HFFc6 (cell line): ENCODE measurements around the gene KDM4E. TPM values are rescaled to one million over a fixed set of nuclear protein-coding genes. Genes with fewer than 3 reads are reported as not detected.

Experiments
- DNase-seq: peaks from one replicate; pipeline ENCODE4 v3.0.0-alpha.2; 2018
- H3K27ac Mint-ChIP-seq: 2 replicates; pipeline ENCODE4 v1.8.0; 2020; ENCODE audit warnings: mild to moderate bottlenecking, mixed read lengths
- H3K27me3 Mint-ChIP-seq: 2 replicates; pipeline ENCODE4 v1.8.0; 2021; ENCODE audit warnings: mild to moderate bottlenecking, moderate library complexity, mixed read lengths; ENCODE audit not compliant: insufficient read depth
- H3K36me3 Mint-ChIP-seq: 2 replicates; pipeline ENCODE4 v1.8.0; 2021; ENCODE audit warnings: low read depth, mixed read lengths
- H3K4me1 Mint-ChIP-seq: 2 replicates; pipeline ENCODE4 v1.8.0; 2020; ENCODE audit warnings: low read depth, mixed read lengths
- H3K4me3 Mint-ChIP-seq: 2 replicates; pipeline ENCODE4 v1.8.0; 2020; ENCODE audit warnings: mild to moderate bottlenecking, moderate library complexity, mixed read lengths
- H3K9me3 Mint-ChIP-seq: 2 replicates; pipeline ENCODE4 v1.8.0; 2020; ENCODE audit warnings: mild to moderate bottlenecking, mixed read lengths
- total RNA-seq, 6 experiments: library from RNA; stranded (reverse); fragmentation: NEBNext Ultra II Directional; extraction: Animal tissue kit (Norgen Biotek cat#: 25700); gene quantifications; 2 replicates in 1 of 6; 3 replicates in 5 of 6; pipeline ENCODE4 v1.2.3, GENCODE V29; 2021
- TF ChIP-seq, protein P1 (sequence below): fragments of 200-600 bp; sonication (generic); IDR thresholded peaks from 2 replicates; pipeline ENCODE4 v1.5.0; 2021; ENCODE audit warnings: antibody characterized with exemption, mild to moderate bottlenecking

The KDM4E gene
- total RNA-seq, 6 experiments from 2014 or later: not detected

DNA sequence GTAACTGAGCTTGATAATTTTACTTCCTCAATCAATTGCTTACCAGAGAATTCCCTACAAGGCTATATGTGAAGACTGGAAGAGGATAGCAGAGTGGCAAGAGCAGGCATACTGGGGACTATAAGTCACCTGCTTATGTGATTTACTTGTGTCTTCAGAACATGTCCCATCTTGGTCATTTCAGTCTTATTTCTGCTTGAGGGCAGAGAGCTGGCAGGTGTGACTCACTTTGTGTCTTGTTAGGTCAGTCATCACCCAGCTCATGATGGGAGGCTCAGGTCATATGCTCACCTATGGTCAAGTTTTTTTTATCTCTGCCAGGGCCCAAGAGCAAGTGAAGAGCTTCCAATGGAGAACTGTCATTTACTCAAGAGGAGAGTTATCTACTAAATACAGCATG is 47.9 kb downstream of the KDM4E start:
- Mint-ChIP-seq H3K4me3 (no peak overlapping the region), H3K36me3 (peaks cover 9% of the 10 kb centered on the region; the same call in 1 of the 2 replicates), H3K27me3 (peaks cover 2% of the 10 kb centered on the region), H3K9me3 (no peaks in the 10 kb centered on the region), H3K27ac (no peak overlapping the region), H3K4me1 (peaks cover 28% of the 10 kb centered on the region)
- TF ChIP-seq, protein P1, sequence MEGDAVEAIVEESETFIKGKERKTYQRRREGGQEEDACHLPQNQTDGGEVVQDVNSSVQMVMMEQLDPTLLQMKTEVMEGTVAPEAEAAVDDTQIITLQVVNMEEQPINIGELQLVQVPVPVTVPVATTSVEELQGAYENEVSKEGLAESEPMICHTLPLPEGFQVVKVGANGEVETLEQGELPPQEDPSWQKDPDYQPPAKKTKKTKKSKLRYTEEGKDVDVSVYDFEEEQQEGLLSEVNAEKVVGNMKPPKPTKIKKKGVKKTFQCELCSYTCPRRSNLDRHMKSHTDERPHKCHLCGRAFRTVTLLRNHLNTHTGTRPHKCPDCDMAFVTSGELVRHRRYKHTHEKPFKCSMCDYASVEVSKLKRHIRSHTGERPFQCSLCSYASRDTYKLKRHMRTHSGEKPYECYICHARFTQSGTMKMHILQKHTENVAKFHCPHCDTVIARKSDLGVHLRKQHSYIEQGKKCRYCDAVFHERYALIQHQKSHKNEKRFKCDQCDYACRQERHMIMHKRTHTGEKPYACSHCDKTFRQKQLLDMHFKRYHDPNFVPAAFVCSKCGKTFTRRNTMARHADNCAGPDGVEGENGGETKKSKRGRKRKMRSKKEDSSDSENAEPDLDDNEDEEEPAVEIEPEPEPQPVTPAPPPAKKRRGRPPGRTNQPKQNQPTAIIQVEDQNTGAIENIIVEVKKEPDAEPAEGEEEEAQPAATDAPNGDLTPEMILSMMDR: no peak
- no peak for DNase-seq

DNA sequence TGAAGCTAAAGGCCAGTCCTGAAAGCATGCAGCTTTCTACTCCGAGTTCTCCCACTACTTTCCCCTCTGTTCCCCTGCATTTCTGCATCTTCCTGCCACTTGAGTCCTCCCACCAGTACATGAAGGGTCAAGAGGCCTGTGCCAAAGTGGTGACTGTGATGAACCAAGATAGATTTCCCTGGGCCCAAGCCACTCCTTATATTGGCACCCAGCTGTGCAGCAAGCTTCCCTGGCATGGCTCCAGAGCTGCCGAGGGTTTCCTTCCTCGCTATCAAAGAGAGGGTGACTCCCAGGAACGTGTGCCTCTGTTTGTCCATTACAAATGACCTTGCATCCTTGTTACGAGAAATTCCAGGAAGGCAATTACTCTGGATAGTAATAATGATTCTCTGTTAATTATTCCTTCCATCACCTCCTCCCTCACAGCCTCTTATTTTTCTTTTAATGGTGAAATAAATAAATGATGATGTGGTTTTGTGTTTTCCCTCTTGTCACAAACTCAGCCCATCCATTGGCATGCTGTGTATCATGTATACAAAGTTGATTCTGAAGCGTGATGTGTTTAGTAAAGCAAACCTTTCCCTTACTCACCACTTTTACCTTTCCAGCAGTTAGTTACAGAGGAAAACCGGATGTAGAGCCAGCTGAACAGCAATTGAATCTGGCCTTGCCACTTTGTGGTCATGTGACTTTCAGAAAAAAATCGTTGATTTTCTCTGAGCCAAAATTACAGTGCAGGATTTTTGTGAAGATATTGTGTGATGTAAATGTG is 49.9 kb downstream of the KDM4E start:
- Mint-ChIP-seq H3K27ac (no peak overlapping the region), H3K27me3 (peaks cover 2% of the 10 kb centered on the region), H3K36me3 (0 out of 2 replicates have a peak, but pooled peaks cover 4% of the 10 kb centered on the region), H3K4me1 (peaks cover 13% of the 10 kb centered on the region), H3K4me3 (no peak overlapping the region), H3K9me3 (no peaks in the 10 kb centered on the region)
- TF ChIP-seq, protein P1: no peak
- DNase-seq: no peak

DNA sequence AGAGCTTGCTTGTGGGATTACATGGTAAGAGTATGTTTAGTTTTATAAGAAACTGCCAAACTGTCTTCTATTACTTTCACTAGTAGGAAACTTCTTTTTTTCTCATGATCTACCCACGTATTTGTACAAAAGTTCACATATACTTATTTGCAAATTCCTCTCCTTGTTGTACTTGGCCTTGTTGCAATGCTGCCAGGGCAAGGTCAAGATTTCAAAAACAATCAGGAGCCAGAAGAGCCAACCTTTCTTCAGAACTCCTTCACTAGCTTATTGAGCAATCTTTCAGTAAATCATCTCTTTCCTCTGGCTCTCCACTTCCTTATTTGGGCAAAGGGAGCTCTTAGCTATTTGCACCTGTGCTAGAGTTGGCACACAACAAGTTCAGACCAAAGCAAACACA is 51.4 kb downstream of the KDM4E start:
- H3K36me3 Mint-ChIP-seq: no peaks in the 10 kb centered on the region
- no peaks in the 10 kb centered on the region for H3K9me3 Mint-ChIP-seq
- peaks cover 6% of the 10 kb centered on the region for H3K4me1 Mint-ChIP-seq
- TF ChIP-seq, protein P1: no peak
- H3K27ac Mint-ChIP-seq: no peak overlapping the region
- no peak for DNase-seq
- no peak overlapping the region for H3K4me3 Mint-ChIP-seq
- H3K27me3 Mint-ChIP-seq: peaks cover 2% of the 10 kb centered on the region

GRCh38 chr11:95076981-95077380 is 51.9 kb downstream of the KDM4E start:
- H3K4me3 Mint-ChIP-seq: no peak overlapping the region
- TF ChIP-seq, protein P1: no peak
- peaks cover 6% of the 10 kb centered on the region for H3K4me1 Mint-ChIP-seq
- DNase-seq: no peak
- H3K27ac Mint-ChIP-seq: no peak overlapping the region
- no peaks in the 10 kb centered on the region for H3K9me3 Mint-ChIP-seq
- peaks cover 2% of the 10 kb centered on the region; the same call in 1 of the 2 replicates for H3K27me3 Mint-ChIP-seq
- H3K36me3 Mint-ChIP-seq: no peaks in the 10 kb centered on the region

Other genes with a start within 250 kb of the KDM4E start
- gene CWC15, start 51.7 kb upstream of the KDM4E start, total RNA-seq: 10 to 100 TPM; 54.4 to 84.5 (median 64.5) TPM
- gene KDM4D, start 51.5 kb upstream of the KDM4E start, total RNA-seq: 1 to 10 TPM in 1 of 6 experiments, under 1 TPM in 5; 0.33 to 1.1 (median 0.64) TPM
- not detected for gene KDM4F, start 24.2 kb downstream of the KDM4E start, total RNA-seq
- gene SRSF8, start 41.7 kb downstream of the KDM4E start, total RNA-seq: 10 to 100 TPM; 27.7 to 35.6 (median 32.6) TPM
- 10 to 100 TPM; 23.1 to 27.3 (median 25.3) TPM for gene ENDOD1, start 64.6 kb downstream of the KDM4E start, total RNA-seq
- under 1 TPM; 0.12 to 0.28 (median 0.21) TPM for gene SESN3, start 205.9 kb downstream of the KDM4E start, total RNA-seq